ENCODE measurements around the gene CERS1. TPM values are rescaled to one million over a fixed set of nuclear protein-coding genes. Genes with fewer than 3 reads are reported as not detected.

The CERS1 gene
- 3.6 and 4.4 TPM in 2 replicates for total RNA-seq (2022)
- Bru-seq, nascent RNA = percentile 21 among the genes with signal in this experiment
- percentile 38 among the genes with signal in this experiment for BruChase-seq, experiment 1, labeled RNA remaining after a 6-hour chase
- percentile 31 among the genes with signal in this experiment for BruChase-seq, experiment 2, labeled RNA remaining after a 2-hour chase
- long read RNA-seq, partial matches to known transcripts = 1 of 5 reads
- long read RNA-seq, other reads (novel, unspliced or antisense) = 0 of 5 reads

- H3K27me3 Mint-ChIP-seq (ENCODE audit: unreplicated experiment) = no peaks in the 10 kb centered on the region
- CTCF ChIA-PET = interaction anchor here (1.1 to 1.2 kb wide), 2 partner anchors 20 to 91 kb away, joined by 3 read pairs; no protein-coding TSS in a partner anchor
- H3K4me1 Mint-ChIP-seq (ENCODE audit: low read depth, unreplicated experiment) = no peaks in the 10 kb centered on the region
- H3K9me3 Mint-ChIP-seq (ENCODE audit: low read depth, unreplicated experiment) = no peaks in the 10 kb centered on the region
- H3K4me3 Mint-ChIP-seq (ENCODE audit: low read depth, unreplicated experiment) = peak within 1 kb of the TSS; percentile 63
- peaks cover 12% of the 10 kb centered on the region for H3K36me3 Mint-ChIP-seq (ENCODE audit: insufficient read depth, unreplicated experiment)
- BruUV-seq (replicated peaks) = no TSS peak
- DNase-seq = no peak
- intact Hi-C loops (cut with micrococcal nuclease; ENCODE audit: unreplicated experiment) = loop anchor here (5.0 kb wide), 1 partner anchor 91 kb away; no protein-coding TSS in a partner anchor
- no peak within 1 kb of the TSS for H3K27ac Mint-ChIP-seq (ENCODE audit: unreplicated experiment)
- TF ChIP-seq CTCF (IDR thresholded peaks at IDR 0.05; ENCODE audit: unreplicated experiment) = no peak
Observed at GRCh38 chr19:18895824-18896341, at the start of gene CERS1. Gene CERS1 (minus strand): TSS chr19:18896158. CDS start chr19:18896072, 86 bp downstream.

- CTCF ChIA-PET = no interaction called here
- TF ChIP-seq CTCF (IDR thresholded peaks at IDR 0.05; ENCODE audit: unreplicated experiment) = no peak
Observed at GRCh38 chr19:18945297-18945696, 49.3 kb upstream of the CERS1 start.

GRCh38 chr19:18943465-18943864 lies 47.5 kb upstream of the CERS1 start:
- Mint-ChIP-seq H3K27ac (ENCODE audit: unreplicated experiment) (no peak overlapping the region), H3K27me3 (ENCODE audit: unreplicated experiment) (no peaks in the 10 kb centered on the region), H3K4me1 (ENCODE audit: low read depth, unreplicated experiment) (peaks cover 8% of the 10 kb centered on the region), H3K9me3 (ENCODE audit: low read depth, unreplicated experiment) (no peaks in the 10 kb centered on the region), H3K4me3 (ENCODE audit: low read depth, unreplicated experiment) (no peak overlapping the region), H3K36me3 (ENCODE audit: insufficient read depth, unreplicated experiment) (peaks cover 22% of the 10 kb centered on the region)
- intact Hi-C loops (cut with micrococcal nuclease; ENCODE audit: unreplicated experiment) = no loop called here
- no peak for TF ChIP-seq CTCF (IDR thresholded peaks at IDR 0.05; ENCODE audit: unreplicated experiment)
- CTCF ChIA-PET = no interaction called here
- DNase-seq = no peak
- BruUV-seq (replicated peaks) = no TSS peak

More at GRCh38 chr19:18945297-18945696, 49.3 kb upstream of the CERS1 start:
- Mint-ChIP-seq H3K9me3 (ENCODE audit: low read depth, unreplicated experiment) (no peaks in the 10 kb centered on the region), H3K27me3 (ENCODE audit: unreplicated experiment) (no peaks in the 10 kb centered on the region), H3K4me1 (ENCODE audit: low read depth, unreplicated experiment) (no peaks in the 10 kb centered on the region), H3K36me3 (ENCODE audit: insufficient read depth, unreplicated experiment) (peaks cover 8% of the 10 kb centered on the region), H3K27ac (ENCODE audit: unreplicated experiment) (no peak overlapping the region), H3K4me3 (ENCODE audit: low read depth, unreplicated experiment) (no peak overlapping the region)
- BruUV-seq (replicated peaks) = no TSS peak
- intact Hi-C loops (cut with micrococcal nuclease; ENCODE audit: unreplicated experiment) = no loop called here
- DNase-seq = no peak

- BruUV-seq (replicated peaks) = no TSS peak
- peaks cover 27% of the 10 kb centered on the region for H3K36me3 Mint-ChIP-seq (ENCODE audit: insufficient read depth, unreplicated experiment)
- intact Hi-C loops (cut with micrococcal nuclease; ENCODE audit: unreplicated experiment) = no loop called here
Observed at GRCh38 chr19:18942692-18943091, 46.7 kb upstream of the CERS1 start.

More at GRCh38 chr19:18942692-18943091, 46.7 kb upstream of the CERS1 start:
- Mint-ChIP-seq H3K9me3 (ENCODE audit: low read depth, unreplicated experiment) (no peaks in the 10 kb centered on the region), H3K4me1 (ENCODE audit: low read depth, unreplicated experiment) (peaks cover 8% of the 10 kb centered on the region), H3K27me3 (ENCODE audit: unreplicated experiment) (no peaks in the 10 kb centered on the region), H3K4me3 (ENCODE audit: low read depth, unreplicated experiment) (no peak overlapping the region), H3K27ac (ENCODE audit: unreplicated experiment) (no peak overlapping the region)
- no peak for DNase-seq
- no peak for TF ChIP-seq CTCF (IDR thresholded peaks at IDR 0.05; ENCODE audit: unreplicated experiment)
- CTCF ChIA-PET = no interaction called here
